ENCODE results near the gene TRIP10.
"Not testable (repeated sequence)": the region's sequence is repeated elsewhere in the genome, so short reads cannot be mapped to it uniquely, and the experiment has no call there.

TRIP10 gene

GRCh38 chr19:6753178-6754031, 13.9 kb downstream of the TRIP10 start:
- DNase-seq (ENCODE audit: low read depth): peak; percentile 51

GRCh38 chr19:6754136-6754535, 14.7 kb downstream of the TRIP10 start:
- no peak for TF ChIP-seq CTCF (conservative IDR thresholded peaks at IDR 0.05; ENCODE audit: low read length)
- H3K4me3 ChIP-seq (ENCODE audit: low read length): no peak overlapping the region
- no peak for DNase-seq (ENCODE audit: low read depth)

More at GRCh38 chr19:6753178-6754031, 13.9 kb downstream of the TRIP10 start:
- TF ChIP-seq CTCF (conservative IDR thresholded peaks at IDR 0.05; ENCODE audit: low read length): peak; percentile 33
- H3K4me3 ChIP-seq (ENCODE audit: low read length): peak overlapping the region; percentile 49

GRCh38 chr19:6754653-6755463, 15.4 kb downstream of the TRIP10 start:
- no peak for TF ChIP-seq CTCF (conservative IDR thresholded peaks at IDR 0.05; ENCODE audit: low read length)
- DNase-seq (ENCODE audit: low read depth): no peak

GRCh38 chr19:6760606-6761005, 21.1 kb downstream of the TRIP10 start:
- no peak for TF ChIP-seq CTCF (conservative IDR thresholded peaks at IDR 0.05; ENCODE audit: low read length)
- DNase-seq (ENCODE audit: low read depth): no peak

More at GRCh38 chr19:6754653-6755463, 15.4 kb downstream of the TRIP10 start:
- no peak overlapping the region for H3K4me3 ChIP-seq (ENCODE audit: low read length)

GRCh38 chr19:6761053-6761676, 21.7 kb downstream of the TRIP10 start:
- H3K4me3 ChIP-seq (ENCODE audit: low read length): no peak overlapping the region

More at GRCh38 chr19:6760606-6761005, 21.1 kb downstream of the TRIP10 start:
- H3K4me3 ChIP-seq (ENCODE audit: low read length): no peak overlapping the region

GRCh38 chr19:6762253-6762797, 22.8 kb downstream of the TRIP10 start:
- not testable (repeated sequence) for DNase-seq (ENCODE audit: low read depth); H3K4me3 ChIP-seq (ENCODE audit: low read length)

More at GRCh38 chr19:6761053-6761676, 21.7 kb downstream of the TRIP10 start:
- DNase-seq (ENCODE audit: low read depth): no peak
- TF ChIP-seq CTCF (conservative IDR thresholded peaks at IDR 0.05; ENCODE audit: low read length): no peak

Measured in AG10803 (cell line).